Measurements from ENCODE around the gene DLK1.

Gene DLK1

DNA sequence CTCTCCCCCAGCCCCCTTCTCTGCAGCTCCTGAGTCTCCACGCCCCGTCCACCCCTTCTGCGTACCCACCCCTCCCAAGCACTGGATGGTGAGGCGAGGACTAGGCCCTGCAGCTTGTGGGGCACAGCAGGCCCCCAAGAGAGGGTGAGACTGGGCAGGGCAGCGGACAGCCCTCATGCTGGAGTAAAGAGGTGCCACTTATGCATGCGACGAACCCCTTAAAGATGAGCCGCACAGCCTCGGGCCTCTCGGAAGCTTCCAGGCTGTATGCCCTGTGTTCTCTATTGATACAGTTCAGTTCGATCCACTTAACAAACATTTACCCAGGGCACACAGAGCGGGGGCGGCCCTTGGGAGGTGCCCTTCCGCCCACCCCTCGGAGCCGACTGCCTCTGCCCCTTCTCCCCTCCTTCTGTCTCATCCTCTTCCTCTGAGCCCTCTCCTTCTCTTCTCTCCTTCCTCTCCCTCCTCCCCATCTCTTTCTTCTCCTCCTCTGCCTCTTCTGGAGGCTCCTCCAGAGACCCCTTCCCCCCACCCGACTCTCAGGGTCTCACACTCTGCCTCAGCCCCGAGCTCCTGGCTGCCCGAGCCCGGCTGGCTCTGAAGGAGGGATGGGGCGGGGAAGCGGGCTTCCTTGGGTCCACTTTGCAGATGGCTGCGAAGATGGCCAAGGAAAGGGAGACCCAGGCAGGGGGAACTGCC is 32.7 kb upstream of the DLK1 start:
- no peak for DNase-seq

DNA sequence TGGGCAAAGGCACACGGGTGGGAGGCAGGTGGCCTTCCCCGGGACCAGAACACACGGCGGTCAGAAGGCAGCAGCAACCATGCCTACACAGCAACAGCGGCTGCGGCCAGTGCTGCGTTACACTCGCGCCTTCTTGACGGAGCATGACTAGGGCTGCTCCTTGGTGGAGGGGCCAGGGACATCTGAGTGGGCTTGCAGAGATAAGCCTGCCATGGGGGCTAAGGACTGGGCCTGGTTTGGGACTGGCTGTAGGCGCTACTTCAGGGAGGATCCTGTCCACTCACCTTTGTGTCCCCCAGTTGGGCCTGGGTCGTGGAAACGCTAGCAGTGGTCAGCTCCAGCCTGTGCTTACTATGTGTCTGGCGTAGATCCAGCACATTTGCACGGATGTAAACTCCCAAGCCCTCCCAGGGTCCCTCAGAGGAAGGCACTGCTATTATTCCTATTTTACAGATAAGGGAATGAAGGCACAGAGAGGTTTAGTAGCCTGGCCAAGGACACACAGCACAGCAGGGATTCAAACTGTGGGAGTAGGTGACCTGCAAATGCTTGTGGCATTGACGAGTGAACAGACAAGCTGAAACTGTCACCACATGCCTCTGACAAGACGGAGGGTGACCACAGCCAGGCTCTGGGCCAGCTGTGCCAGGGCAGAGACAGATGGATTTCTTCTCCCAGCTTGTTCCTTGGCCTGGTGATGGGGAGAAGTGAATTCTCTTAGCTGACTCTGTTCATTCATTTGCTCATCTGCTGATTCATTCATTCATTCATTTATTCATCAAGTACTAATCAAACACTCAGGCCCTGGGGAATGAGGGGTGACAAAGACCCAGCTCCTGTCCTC is 31.9 kb upstream of the DLK1 start:
- no peak for DNase-seq

DNA sequence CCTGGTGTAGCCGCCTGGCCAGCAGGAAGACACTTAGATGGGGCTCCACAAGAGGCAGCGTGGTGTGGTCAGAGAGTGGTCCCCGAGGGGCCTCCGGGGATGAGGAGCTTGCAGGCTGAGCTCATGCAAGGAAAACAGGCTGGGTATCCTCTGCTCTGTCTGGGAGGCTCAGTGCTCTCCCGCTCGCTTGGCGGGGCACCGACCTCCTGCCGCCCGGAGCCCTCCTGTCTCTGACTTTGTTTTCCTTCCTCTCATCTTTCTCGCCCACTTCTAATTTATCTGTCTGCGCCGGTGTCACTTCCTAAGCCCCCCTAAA is 31.3 kb upstream of the DLK1 start:
- DNase-seq, result no peak

DNA sequence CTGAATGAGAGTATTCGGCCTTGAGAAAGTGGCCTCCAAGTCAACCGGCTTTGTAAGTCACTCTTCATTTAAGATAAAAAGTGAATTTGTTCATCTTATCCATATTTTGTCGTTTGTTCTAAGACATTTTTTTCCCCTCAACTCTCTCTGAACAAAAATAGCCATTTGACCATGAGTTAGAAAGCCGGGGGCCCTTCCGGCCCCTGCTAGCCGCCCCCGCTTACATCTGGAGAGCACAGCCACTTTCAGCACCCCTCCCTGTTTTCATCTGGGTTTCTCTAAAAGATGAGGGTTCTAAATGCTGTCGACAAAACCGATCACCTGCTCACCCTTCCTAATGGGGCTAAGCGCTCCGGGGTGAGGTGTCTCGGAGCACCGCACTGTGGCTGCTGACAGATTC is 30.7 kb upstream of the DLK1 start:
- no peak for DNase-seq

DNA sequence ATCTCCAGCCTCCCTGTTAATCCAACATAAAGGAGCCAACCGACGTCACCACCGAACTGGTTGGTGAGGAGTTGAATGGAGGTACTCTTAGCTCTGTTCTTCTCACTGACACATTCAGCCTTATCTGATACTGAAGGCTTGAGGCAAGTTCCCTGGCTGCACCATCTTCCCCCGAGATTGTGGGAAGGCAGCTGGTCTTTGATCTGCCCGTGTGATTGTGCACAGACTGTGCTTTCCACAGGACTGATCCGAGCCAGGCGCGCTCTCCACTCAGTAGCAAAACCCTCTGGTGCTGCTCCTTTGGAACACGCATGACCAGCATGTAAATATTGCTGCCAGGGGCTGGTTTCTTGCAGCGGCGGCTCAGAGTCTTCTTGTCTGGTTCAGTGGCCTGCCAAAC is 30.1 kb upstream of the DLK1 start:
- DNase-seq, result no peak

DNA sequence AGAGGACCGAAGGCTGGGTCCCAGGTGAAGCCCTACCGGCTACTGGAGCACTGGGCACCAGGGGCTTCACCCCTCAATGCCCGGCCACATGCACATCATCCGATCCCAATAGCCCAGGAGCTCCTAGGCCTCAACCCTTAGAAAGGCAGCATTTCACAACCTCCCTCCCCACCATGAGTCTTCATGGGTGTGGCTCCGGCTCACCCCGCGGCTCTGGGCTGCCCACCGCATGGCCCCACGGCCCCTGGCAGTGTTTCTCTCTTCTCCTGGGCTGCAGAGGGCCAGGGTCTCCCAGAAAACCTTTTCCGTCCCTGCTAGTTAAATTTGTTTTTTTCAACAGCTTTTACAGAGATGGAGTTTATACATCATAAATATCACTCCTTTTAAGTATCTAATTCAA is 28.6 kb upstream of the DLK1 start:
- DNase-seq, result no peak

DNA sequence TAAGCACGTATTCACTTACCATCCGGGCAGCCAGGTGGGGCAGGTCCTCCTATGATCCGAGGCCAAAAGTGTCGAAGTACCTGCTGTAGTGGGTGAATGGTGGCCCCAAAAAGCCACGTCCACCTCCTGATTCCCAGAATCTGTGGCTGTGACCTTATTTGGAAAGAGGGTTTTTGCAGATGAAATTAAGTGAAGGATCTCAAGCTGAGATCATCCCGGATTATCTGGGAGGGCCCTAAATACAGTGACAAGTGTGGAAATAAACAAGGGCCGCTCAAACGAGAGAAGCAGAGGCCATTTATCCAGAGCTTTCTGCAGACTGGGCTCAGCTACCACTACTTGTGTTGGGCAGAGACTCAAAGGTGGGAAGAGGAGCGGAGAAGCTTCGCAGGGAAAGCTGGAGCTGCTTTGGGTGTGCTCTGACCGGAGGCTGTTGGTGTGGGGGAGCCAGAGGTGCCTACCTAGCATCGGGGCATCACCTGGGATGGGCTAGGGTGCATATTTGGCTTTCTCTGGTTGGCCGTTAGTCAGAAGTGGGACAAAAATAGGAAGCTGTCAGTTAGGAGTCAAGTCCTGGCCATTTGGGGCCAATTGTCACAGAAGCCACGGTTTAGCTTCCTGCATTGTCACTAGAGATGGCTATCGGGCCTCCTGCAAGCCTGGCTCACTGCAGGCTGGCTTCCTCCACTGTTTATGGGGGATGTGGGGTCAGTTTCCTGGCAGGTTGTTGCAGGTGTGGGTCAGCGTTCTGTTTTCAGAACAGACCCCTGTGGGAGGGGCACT is 27.8 kb upstream of the DLK1 start:
- DNase-seq, result no peak

DNA sequence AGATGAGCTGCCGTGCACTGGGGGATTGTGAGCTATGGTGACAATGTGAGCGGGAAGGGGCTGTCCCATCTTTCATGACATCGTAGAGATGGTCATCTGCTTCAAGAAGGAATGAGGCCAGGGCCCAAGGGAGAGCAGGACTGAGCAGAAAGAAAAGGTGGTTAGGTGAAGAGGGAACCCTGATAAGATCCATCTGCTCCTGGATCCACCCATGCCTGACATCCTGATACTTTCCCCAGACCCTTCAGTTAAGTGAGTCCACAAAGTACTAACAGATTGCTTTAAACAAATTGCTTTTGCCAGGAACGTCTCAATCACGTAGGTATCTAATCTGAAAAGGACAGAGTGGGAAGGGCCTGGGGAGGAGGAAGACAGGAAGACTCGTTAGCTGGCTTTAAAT is 25.4 kb upstream of the DLK1 start:
- DNase-seq, result no peak

DNA sequence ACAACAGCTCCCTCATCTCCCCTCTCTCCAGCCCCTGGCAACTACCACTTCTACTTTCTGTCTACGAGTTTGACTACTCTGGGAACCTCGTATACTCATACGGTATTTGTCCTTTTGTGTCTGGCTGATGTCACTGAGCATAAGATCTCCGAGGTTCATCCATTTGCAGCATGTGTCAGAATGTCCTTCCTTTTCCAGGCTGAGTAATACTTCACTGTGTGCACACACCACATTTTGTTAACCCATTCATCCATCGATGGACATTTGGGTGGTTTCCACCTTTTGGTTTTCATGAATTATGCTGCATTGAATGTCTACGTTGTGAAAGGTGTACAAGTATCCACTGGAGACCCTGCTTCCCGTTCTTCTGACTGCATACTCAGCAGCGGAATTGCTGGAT is 24.1 kb upstream of the DLK1 start:
- no peak for DNase-seq

DNA sequence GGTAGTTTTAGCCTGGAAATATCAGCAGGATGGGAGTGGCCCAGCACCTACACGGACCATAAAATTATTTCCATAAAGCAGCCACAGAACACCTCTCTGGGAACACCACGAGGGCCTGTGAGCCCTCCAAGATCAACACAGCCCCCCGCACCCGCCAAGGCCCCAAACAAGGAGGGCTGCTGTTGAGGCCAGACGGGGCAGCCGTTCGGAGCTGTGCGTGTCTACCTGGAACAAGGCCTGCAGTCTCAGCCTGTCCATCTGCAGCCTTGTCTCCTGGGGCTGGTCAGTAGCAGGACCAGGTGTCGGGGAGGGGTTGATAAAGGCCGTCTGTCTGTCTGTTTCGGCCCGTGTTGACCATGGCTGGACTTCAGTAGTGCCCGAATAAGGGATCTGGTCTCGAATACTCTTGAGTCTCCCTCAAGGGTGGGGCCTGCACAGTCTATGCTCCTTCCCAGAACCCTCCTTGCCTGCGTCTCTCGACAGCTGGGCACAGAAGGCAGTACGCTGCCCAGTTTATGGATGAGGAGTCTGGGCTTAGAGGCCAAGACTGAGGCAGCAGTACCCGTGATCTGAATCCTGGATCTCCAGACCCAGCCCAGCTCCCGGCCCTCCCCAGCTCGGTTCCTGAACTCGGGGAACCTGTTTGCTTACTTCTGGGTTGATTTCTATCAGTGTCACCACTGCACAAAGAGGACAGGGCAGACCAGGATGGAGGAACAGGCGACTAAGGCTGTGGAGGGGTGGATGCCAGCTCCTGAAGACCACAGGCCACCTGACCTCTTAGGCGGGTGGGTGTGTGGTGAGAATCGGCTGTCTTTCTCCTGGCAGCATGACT is 23.1 kb upstream of the DLK1 start:
- no peak for DNase-seq

DNA sequence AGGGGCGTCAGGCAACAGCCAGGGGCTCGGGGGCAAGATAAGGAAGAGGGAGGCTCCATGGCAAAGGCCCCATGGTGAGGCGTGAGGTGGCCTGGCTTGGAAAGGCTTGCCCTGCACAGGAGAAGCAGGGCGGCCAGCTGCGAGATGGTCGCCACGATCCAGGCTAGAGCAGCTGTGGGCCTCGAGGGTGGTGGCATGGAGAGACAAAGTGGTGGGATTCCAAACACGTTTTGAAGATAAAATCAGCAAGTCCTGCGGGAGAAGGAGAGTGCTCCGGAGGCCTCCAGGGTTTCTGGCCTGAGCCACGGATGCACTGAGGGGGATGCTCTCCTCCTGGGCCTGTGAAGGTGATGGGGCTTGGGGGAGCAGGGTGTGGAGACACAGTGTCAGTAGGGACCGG is 20.5 kb upstream of the DLK1 start:
- no peak for DNase-seq

DNA sequence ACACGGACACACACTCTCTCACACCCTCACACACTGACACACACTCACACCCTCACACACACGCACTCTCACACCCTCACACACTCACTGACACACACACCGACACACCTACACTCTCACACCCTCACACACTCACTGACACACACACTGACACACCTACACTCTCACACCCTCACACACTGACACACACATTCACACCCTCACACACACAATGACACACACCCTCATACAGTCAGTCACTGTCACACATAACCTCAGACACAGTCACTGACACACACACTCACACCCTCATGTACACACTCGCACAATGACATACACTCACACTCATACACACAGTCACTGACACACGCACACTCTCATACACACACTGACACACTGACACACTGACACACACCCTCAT is 19.8 kb upstream of the DLK1 start:
- no peak for DNase-seq

DNA sequence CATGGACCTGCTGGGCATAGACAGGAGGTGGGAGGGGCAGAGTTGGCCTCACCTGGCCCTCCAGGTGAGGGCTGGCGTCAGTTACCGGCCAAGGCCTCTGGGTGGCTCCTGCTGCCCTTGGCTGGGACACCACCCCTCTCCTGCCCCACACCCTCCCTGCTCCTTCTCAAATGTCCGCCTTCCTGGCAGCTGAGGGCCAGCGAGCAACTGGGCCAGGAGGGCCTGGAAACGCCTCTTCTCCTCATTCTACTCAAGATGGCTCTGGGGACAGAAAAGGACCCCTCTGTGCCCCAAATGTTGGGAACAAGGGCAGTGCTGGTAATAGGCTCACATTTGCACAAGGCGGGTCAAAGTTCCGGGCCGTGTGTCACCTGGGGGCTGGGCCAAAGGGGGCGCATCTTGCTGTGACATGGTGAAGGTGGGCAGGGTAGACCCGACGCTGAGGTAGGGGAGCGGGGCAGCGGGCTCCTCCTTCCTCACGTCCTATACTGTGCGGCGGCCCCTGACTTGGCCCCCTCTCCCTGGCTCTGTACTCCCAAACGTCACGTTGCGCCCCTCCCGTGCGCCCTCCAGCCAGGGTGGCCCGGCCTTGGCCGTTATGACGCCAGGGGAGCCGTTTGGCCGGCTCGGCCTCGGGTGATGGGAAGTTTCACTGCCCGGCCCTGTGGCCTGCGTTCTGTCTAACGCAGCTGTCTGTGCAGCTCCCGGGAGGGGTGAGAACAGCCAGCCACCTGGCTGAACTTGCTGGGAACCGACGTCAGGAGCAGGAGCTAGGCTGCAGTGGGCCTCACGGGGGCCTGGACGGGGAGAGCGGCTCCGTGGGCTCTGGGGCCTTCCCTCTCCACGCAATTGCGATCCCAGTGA is 18.0 kb upstream of the DLK1 start:
- peak; percentile 16 to 46 for DNase-seq

DNA sequence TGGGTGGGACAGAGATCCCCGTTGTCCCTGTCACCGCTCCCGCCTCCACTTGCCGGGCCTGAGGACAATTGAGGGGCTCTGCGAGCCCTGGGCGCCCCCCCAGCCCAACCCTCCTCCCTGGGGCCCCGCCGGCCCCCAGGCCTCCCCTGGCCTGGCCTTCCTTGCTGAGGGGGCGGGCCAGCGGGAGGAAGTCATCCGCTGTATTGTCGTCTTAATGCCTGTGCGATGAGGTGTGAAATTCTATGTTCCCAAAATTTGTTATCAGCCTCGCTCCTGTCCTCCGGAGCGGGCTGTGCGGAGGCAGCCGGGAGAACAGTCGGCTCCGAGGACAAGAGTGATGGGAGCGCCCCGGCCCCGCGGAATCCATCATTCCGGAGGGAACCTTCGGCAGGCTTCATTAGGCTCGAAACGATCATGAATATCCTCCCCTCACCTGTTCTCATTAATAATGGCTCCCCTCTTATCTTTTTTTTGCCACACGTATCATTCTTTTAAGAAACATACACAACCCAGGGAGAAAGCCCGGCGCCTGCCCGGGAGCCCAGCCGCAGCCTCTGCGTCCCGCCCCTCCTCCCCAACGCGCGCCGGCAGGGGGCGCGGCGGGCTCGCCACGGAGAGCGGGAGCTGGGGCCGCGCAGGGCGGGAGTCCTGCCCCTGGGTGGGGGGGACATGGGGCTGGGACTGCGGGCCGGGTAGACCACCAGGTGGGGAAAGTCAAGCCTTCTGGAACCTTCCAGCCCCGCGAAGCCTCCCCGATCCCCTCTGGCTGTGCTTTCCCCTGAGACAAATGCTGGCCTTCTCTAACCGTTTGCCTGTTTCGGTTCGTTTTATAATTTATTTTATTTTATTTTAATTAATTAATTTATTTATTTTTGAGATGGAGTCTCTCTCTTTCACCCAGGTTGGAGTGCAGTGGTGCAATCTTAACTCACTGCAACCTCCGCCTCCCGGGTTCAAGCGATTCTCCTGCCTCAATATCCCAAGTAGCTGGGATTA is 17.1 kb upstream of the DLK1 start:
- DNase-seq, result no peak

DNA sequence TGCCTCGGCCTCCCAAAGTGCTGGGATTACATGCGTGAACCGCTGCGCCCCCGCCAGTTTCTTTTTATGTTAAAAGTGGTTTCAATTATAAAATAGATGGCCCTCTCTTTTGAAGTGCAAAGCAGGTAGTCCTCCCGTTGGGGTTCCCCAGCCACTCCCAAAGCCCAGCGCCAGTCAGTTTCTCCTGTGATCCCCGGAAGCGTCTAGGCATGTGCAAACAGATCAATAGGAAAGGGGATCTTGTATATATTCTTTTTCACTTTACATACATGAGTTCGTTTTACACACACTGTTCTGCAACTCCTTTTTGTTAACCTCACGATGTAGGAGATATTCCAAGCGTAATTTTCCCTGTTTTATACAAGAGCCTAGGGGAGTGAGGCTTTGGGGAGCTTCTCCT is 16.3 kb upstream of the DLK1 start:
- DNase-seq, result no peak

DNA sequence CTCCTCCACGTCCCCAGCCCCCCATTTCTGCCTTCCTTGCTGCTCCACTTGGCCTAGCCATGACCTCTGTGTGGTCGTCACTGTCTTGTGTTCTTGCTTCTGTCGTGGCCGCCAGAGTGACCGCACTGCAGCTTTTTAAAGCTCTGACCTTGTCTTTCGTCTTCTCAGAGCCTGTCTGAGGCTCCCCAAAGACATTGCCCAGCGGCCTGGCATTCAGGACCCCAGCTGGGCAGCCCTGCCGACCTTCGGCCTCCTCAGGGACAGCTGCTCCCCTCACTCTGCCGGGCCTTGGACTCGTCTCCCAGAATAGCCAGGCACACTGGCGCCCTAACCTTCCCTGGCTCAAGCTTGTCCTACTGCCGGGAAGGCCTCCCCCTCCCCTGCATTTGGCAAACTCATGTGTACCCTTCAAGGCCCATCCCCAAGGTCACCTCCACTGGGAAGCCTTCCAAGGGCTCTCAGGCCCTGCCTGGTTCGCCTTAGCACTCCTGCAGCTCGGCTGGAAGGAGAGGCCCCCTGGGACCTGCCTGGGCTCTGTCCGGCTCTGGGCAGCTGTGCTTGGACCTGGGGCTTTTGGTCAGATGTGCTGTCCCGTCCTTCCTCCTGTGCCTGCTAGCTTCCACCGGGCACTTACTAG is 15.7 kb upstream of the DLK1 start:
- no peak for DNase-seq

DNA sequence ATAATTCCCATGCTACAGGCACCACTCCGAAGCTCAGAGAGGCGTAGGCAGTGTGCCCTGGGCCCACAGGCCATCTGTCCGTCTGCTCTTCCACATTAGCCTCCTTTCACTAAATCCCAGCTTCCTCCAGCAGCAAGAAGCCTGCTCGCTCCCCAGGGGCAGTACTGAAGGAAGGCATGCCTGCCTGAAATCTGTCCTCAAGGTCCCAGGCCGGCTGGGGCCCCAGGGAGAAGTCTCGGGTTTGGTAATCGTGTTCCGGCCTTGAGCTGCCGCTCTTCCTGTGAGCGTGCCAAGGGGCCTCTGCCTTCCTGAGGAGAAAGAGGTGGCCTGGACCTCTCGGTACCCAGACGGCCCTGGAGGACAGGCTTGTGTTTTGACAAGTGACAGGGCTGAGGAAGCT is 15.2 kb upstream of the DLK1 start:
- DNase-seq, result no peak

DNA sequence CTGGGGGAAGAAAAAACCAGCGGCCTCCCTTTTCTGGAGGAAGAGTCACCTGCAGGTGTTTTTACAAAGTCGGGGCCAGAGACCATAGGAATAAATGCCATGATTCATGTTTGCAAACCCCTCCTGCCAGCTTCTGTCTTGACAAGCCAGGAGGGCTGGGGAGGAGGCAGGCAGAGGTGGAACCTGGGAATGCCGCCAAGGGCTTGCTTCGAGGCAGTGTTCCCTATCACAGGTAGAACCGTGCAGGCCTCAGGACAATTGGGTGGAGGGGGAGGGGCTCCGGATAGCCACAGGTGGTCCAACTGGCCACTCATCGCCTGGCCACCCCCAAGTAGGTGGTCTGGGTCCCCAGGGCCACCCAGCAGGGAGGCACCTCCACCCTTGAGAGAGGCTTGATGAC is 14.2 kb upstream of the DLK1 start:
- no peak for DNase-seq

DNA sequence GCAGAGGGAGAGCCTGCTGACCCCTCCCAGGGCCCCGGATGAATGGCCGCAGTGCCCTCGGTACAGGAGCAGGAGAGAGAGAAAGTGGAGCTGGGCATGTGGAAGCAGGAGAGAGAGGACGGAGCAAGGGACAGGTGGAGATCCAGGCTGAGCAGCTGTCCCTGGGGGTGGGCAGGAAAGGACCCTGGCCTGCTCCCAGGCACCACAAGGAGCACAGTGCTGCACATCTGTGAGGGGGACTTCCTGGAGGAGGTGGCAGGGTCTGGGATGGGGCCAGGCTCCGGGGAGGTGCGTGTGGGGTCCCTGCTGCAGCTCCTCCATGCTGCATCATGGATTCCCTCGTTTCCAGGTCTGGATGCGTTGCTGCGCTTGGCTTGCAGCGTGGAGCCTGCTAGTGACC is 13.0 kb upstream of the DLK1 start:
- DNase-seq, result no peak

DNA sequence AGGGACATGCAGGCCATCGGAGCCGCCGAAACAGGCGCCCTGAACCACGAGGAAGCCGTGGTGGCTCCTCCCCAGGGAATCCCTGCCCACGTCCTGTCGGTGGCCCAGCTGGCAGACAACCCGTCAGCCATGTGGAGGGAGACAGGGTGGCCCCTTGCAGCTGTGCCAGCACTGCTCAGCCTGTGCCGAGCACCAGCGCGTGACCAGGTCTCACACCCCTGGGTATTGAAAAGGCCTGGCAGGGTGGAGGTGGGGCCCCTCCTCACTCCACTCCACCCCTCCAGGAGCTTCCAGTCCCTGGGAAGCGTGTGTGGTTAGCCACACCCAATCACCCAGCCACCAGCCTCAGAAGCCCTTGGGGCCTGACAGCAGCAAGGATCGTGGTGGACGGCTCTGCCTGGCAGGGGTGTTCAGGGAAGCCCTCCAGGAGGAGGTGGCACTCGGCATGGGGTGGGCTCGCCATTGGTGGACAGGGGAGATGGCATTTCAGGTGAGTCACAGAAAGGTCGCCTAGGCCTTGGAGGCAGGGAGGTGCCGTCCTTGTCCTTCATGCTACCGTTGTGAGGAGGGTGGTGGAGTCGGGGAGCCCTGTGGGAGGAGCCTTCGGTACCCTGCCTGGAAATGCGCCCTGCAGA is 12.3 kb upstream of the DLK1 start:
- peak in 1 of 2 experiments; percentile 48 for DNase-seq

Measured in NCI-H187 (cell line).